Natural killer cell (primary cell): Measurements from ENCODE around the gene GPR148. TPM values are rescaled to one million over a fixed set of nuclear protein-coding genes. Genes with fewer than 3 reads are reported as not detected.

Source experiments
- ATAC-seq, 3 donors: fragments of 150-1000 bp in 2 of 3; fragments of 200-7000 bp in 1 of 3; cut with Tn5 transposase; 1 replicate in 1 of 3; 2 replicates in 2 of 3; pipeline ENCODE4 v1.10.0; 2021; ENCODE audit warnings: mild to moderate bottlenecking in 2 of 3, moderate library complexity in 2 of 3
- DNase-seq, 2 donors: peaks; one replicate each; pipeline versions ENCODE4 v3.0.0 to v3.0.0-alpha.2; 2013 to 2021; ENCODE audit warnings: mixed read lengths in 1 of 2
- H3K27ac ChIP-seq: one replicate; pipeline ENCODE4 v1.5.1; 2013; ENCODE audit warnings: mild to moderate bottlenecking, low read length
- H3K27me3 ChIP-seq: one replicate; pipeline ENCODE4 v1.6.1; 2013; ENCODE audit warnings: low read length; ENCODE audit not compliant: control insufficient read depth, insufficient read depth
- H3K36me3 ChIP-seq: one replicate; pipeline ENCODE4 v1.6.1; 2013; ENCODE audit warnings: low read length; ENCODE audit not compliant: control insufficient read depth, insufficient read depth
- H3K4me1 ChIP-seq: one replicate; pipeline ENCODE4 v1.6.1; 2013; ENCODE audit warnings: low read length; ENCODE audit not compliant: control insufficient read depth, insufficient read depth
- H3K4me3 ChIP-seq: one replicate; pipeline ENCODE4 v1.5.1; 2013; ENCODE audit warnings: low read length
- H3K9me3 ChIP-seq: one replicate; pipeline ENCODE4 v1.6.1; 2013; ENCODE audit warnings: low read length; ENCODE audit not compliant: control insufficient read depth, insufficient read depth
- H3K27ac Mint-ChIP-seq, 2 donors: one replicate each; pipeline ENCODE4 v1.8.0; 2022; ENCODE audit warnings: mild to moderate bottlenecking in 2 of 2, mixed read lengths in 2 of 2, moderate library complexity in 1 of 2
- H3K27me3 Mint-ChIP-seq, 2 donors: one replicate each; pipeline ENCODE4 v1.8.0; 2022; ENCODE audit warnings: low read depth in 2 of 2, mixed read lengths in 2 of 2
- H3K36me3 Mint-ChIP-seq: one replicate; pipeline ENCODE4 v1.8.0; 2022; ENCODE audit warnings: mixed read lengths
- H3K4me1 Mint-ChIP-seq, 2 donors: one replicate each; pipeline ENCODE4 v1.8.0; 2022; ENCODE audit warnings: mixed read lengths in 2 of 2
- H3K4me3 Mint-ChIP-seq: one replicate; pipeline ENCODE4 v1.8.0; 2022; ENCODE audit warnings: mild to moderate bottlenecking, moderate library complexity, mixed read lengths
- H3K9me3 Mint-ChIP-seq, 2 donors: one replicate each; pipeline ENCODE4 v1.8.0; 2022; ENCODE audit warnings: mixed read lengths in 2 of 2
- WGBS: methylation state at CpG from one replicate; pipeline ENCODE4 v1.1.7; 2013; ENCODE audit warnings: missing lambda C conversion rate; ENCODE audit not compliant: insufficient coverage; 5-methylcytosine and 5-hydroxymethylcytosine counted together
- intact Hi-C: fragments of 100-400 bp; cut with micrococcal nuclease; formaldehyde crosslinking; loops from one replicate; pipeline ENCODE4 v1.14.2; 2022
- total RNA-seq, 4 donors: library from RNA; stranded (reverse); fragments of 120-200 nt in 1 of 4; gene quantifications; one replicate each; pipeline versions ENCODE4 v1.2.3 to v1.2.4, GENCODE V29; 2013 to 2022
- TF ChIP-seq, protein P1 (sequence below): fragments of 200-600 bp; IDR thresholded peaks from one replicate; pipeline ENCODE4 v1.8.0; 2022; ENCODE audit warnings: antibody characterized with exemption

GPR148 gene
- total RNA-seq, 3 donors from 2014 or later (not counting 1 experiment from before 2014, with no cell fraction given), result not detected

DNA sequence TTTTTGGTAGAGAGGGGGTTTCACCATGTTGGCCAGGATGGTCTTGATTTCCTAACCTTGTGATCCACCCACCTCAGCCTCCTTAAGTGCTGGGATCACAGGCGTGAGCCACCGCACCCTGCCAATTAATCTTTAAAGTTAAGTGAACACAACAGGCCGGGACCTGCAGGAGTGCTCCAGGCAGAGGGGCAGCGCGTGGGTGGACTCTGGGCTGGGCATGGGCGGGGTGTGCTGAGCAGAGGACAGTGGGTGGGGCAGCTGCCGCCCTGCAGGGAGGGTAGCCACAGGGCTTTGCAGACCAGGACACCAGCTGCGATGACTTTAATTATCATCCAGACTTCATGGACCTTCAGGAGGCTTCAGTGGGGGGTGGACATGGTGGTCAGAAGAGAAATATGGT, 8.8 kb upstream of the GPR148 start:
- Mint-ChIP-seq H3K4me3 (no peak overlapping the region), H3K27me3 (peaks cover 7 to 10% of the 10 kb centered on the region in 2 donors), H3K36me3 (no peaks in the 10 kb centered on the region), H3K27ac (no peak overlapping the region), H3K4me1 (no peaks in the 10 kb centered on the region), H3K9me3 (no peaks in the 10 kb centered on the region)
- WGBS, result 92% methylated on average over 8 of the region's 8 CpGs
- no peaks in the 10 kb centered on the region for H3K9me3 ChIP-seq
- H3K36me3 ChIP-seq, result no peaks in the 10 kb centered on the region
- DNase-seq (no peak), ATAC-seq (no peak)
- H3K27ac ChIP-seq, result no peak overlapping the region
- TF ChIP-seq, protein P1, sequence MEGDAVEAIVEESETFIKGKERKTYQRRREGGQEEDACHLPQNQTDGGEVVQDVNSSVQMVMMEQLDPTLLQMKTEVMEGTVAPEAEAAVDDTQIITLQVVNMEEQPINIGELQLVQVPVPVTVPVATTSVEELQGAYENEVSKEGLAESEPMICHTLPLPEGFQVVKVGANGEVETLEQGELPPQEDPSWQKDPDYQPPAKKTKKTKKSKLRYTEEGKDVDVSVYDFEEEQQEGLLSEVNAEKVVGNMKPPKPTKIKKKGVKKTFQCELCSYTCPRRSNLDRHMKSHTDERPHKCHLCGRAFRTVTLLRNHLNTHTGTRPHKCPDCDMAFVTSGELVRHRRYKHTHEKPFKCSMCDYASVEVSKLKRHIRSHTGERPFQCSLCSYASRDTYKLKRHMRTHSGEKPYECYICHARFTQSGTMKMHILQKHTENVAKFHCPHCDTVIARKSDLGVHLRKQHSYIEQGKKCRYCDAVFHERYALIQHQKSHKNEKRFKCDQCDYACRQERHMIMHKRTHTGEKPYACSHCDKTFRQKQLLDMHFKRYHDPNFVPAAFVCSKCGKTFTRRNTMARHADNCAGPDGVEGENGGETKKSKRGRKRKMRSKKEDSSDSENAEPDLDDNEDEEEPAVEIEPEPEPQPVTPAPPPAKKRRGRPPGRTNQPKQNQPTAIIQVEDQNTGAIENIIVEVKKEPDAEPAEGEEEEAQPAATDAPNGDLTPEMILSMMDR, result no peak
- intact Hi-C loops, result no loop called here
- no peaks in the 10 kb centered on the region for H3K4me1 ChIP-seq
- H3K27me3 ChIP-seq, result peaks cover 4% of the 10 kb centered on the region
- no peak overlapping the region for H3K4me3 ChIP-seq

GRCh38 chr2:130720528-130720927, 8.3 kb upstream of the GPR148 start:
- WGBS, result 100% methylated on average over 2 of the region's 3 CpGs
- Histone ChIP-seq H3K27ac (no peak overlapping the region), H3K4me3 (no peak overlapping the region), H3K36me3 (no peaks in the 10 kb centered on the region), H3K4me1 (peaks cover under 1% of the 10 kb centered on the region), H3K27me3 (peaks cover 4% of the 10 kb centered on the region), H3K9me3 (no peaks in the 10 kb centered on the region)
- TF ChIP-seq, protein P1, result no peak
- Mint-ChIP-seq H3K4me1 (no peaks in the 10 kb centered on the region), H3K9me3 (no peaks in the 10 kb centered on the region), H3K36me3 (no peaks in the 10 kb centered on the region), H3K27me3 (peaks cover 7 to 10% of the 10 kb centered on the region in 2 donors), H3K27ac (no peak overlapping the region), H3K4me3 (no peak overlapping the region)
- intact Hi-C loops, result no loop called here
- no peak for ATAC-seq
- no peak for DNase-seq

DNA sequence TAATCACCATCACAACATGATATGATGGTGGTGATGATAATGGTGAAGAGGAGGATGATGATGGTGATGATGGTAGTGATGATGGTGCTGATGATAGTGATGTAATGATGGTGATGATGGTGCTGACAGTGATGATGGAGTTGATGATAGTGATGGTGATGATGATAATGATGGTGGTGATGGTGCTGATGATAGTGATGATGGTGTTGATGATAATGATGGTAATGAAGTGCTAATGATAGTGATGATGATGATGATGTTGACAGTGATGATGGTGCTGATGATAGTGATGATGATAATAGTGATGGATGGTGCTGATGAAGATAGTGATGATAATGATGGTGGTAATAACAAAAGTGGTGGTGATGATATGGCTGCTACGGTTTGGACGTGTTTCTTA, 4.4 kb upstream of the GPR148 start:
- intact Hi-C loops, result no loop called here
- no peaks in the 10 kb centered on the region for H3K36me3 ChIP-seq
- no peak for ATAC-seq
- TF ChIP-seq, protein P1, result no peak
- 95% methylated on average over 2 of the region's 2 CpGs for WGBS
- no peaks in the 10 kb centered on the region for H3K9me3 ChIP-seq
- H3K4me3 Mint-ChIP-seq, result no peak overlapping the region
- no peak overlapping the region for H3K27ac Mint-ChIP-seq
- peaks cover 2 to 29% of the 10 kb centered on the region in 2 donors for H3K4me1 Mint-ChIP-seq
- no peak for DNase-seq
- H3K27ac ChIP-seq, result no peak overlapping the region
- H3K4me1 ChIP-seq, result peaks cover 30% of the 10 kb centered on the region
- peaks cover 4% of the 10 kb centered on the region for H3K27me3 ChIP-seq
- H3K4me3 ChIP-seq, result no peak overlapping the region
- H3K9me3 Mint-ChIP-seq, result no peaks in the 10 kb centered on the region
- no peaks in the 10 kb centered on the region for H3K36me3 Mint-ChIP-seq
- peaks cover 7 to 10% of the 10 kb centered on the region in 2 donors for H3K27me3 Mint-ChIP-seq

DNA sequence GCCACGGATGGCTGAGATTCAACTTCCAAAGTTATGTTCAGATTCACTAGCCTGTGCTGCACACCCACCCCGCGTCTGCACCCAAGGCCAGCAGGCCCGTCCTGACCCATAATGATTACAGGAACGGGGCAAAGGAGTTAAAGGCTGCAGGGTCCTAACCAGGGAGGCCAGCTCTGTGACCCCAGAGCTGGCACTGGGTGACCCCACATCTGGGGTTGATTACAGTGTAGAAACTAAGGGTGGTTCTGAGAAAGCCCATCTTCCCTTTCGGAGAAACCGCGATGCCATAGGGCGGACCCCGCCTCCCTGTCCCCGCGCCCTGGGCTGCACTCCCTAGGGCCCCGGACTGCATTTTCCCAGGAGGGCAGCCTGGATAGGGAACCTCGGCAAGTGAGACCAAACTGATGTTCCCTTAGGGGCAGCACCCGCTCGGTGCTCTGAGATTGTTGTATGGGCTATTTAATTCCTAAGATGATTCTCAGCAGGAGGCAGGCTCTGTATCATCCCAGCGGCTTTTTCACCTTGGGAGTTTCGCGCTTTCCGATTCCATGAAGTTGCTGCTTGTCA, 2.2 kb upstream of the GPR148 start:
- Histone ChIP-seq H3K27ac (peak overlapping the region; percentile 90), H3K36me3 (no peaks in the 10 kb centered on the region), H3K4me1 (peaks cover 30% of the 10 kb centered on the region), H3K27me3 (peaks cover 2% of the 10 kb centered on the region), H3K9me3 (no peaks in the 10 kb centered on the region), H3K4me3 (peak overlapping the region; percentile 59)
- 21% methylated on average over 20 of the region's 20 CpGs for WGBS
- Mint-ChIP-seq H3K36me3 (no peaks in the 10 kb centered on the region), H3K4me3 (peak overlapping the region; percentile 80), H3K27me3 (peaks cover under 1 to 3% of the 10 kb centered on the region in 2 donors), H3K4me1 (peaks cover 16 to 34% of the 10 kb centered on the region in 2 donors), H3K27ac (peak overlapping the region; percentile 83 to 93), H3K9me3 (no peaks in the 10 kb centered on the region)
- TF ChIP-seq, protein P1, result no peak
- ATAC-seq, result no peak
- intact Hi-C loops, result loop anchor here (2.0 kb wide), 1 partner anchor 70 kb away; no protein-coding TSS in a partner anchor
- DNase-seq, result no peak
